SK-N-SH treated with all-trans-retinoic acid at 6 μM for 48 hours (cell line): ENCODE results near the gene SYNPO2.

Experiments
- ATAC-seq: fragments of 200-7000 bp; cut with Tn5 transposase; 3 replicates; pipeline ENCODE4 v1.9.1; 2020; ENCODE audit warnings: mild to moderate bottlenecking, moderate library complexity
- ARNTL ChIP-seq: fragments of 450-650 bp; formaldehyde crosslinking; IDR thresholded peaks from 2 replicates; pipeline ENCODE4 v1.5.0; 2020; ENCODE audit warnings: low read depth, mild to moderate bottlenecking, moderate library complexity, borderline replicate concordance
- BACH2 ChIP-seq: fragments of 250-450 bp; sonication (Bioruptor Pico); IDR thresholded peaks from 2 replicates; pipeline ENCODE4 v1.9.0; 2021; ENCODE audit warnings: mild to moderate bottlenecking, borderline replicate concordance
- CSDC2 ChIP-seq: fragments of 250-450 bp; sonication (Bioruptor Pico); IDR thresholded peaks from 2 replicates; pipeline ENCODE4 v1.5.0; 2020; ENCODE audit warnings: mild to moderate bottlenecking, moderate library complexity
- ESRRG ChIP-seq: fragments of 250-450 bp; sonication (Bioruptor Pico); IDR thresholded peaks from 2 replicates; pipeline ENCODE4 v1.6.1; 2021; ENCODE audit warnings: mild to moderate bottlenecking
- GLIS3 ChIP-seq: fragments of 250-450 bp; sonication (Bioruptor Pico); IDR thresholded peaks from 2 replicates; pipeline ENCODE4 v1.5.0; 2020; ENCODE audit warnings: mild to moderate bottlenecking, moderate library complexity
- ISL1 ChIP-seq: fragments of 250-450 bp; sonication (Bioruptor Pico); IDR thresholded peaks from 2 replicates; pipeline ENCODE4 v2.1.2; 2022; ENCODE audit warnings: mild to moderate bottlenecking, moderate library complexity
- OSR1 ChIP-seq: fragments of 250-450 bp; sonication (Bioruptor Pico); IDR thresholded peaks from 2 replicates; pipeline ENCODE4 v1.8.0; 2022; ENCODE audit warnings: moderate library complexity, mild to moderate bottlenecking, inconsistent platforms
- PPARA ChIP-seq: fragments of 250-450 bp; sonication (Bioruptor Pico); IDR thresholded peaks from 2 replicates; pipeline ENCODE4 v1.5.0; 2020; ENCODE audit warnings: mild to moderate bottlenecking, borderline replicate concordance
- SNAI2 ChIP-seq: fragments of 250-450 bp; sonication (Bioruptor Pico); IDR thresholded peaks from 2 replicates; pipeline ENCODE4 v1.5.0; 2020; ENCODE audit warnings: mild to moderate bottlenecking, moderate library complexity
- TCF4 ChIP-seq: fragments of 250-450 bp; sonication (Bioruptor Pico); IDR thresholded peaks from 2 replicates; pipeline ENCODE4 v1.8.0; 2021; ENCODE audit warnings: mild to moderate bottlenecking, moderate library complexity, borderline replicate concordance
- TOX ChIP-seq: fragments of 250-450 bp; sonication (Bioruptor Pico); IDR thresholded peaks from 2 replicates; pipeline ENCODE4 v1.8.0; 2021; ENCODE audit warnings: mild to moderate bottlenecking, moderate library complexity, borderline replicate concordance
- ZFP3 ChIP-seq: fragments of 250-450 bp; sonication (Bioruptor Pico); IDR thresholded peaks from 2 replicates; pipeline ENCODE4 v1.5.0; 2020; ENCODE audit warnings: mild to moderate bottlenecking, moderate library complexity
- ZFP30 ChIP-seq: fragments of 450-650 bp; formaldehyde crosslinking; IDR thresholded peaks from 2 replicates; pipeline ENCODE4 v1.5.0; 2022; ENCODE audit warnings: mild to moderate bottlenecking, moderate library complexity
- ZNF565 ChIP-seq: fragments of 450-650 bp; formaldehyde crosslinking; conservative IDR thresholded peaks from 2 replicates; pipeline ENCODE4 v1.5.0; 2020; ENCODE audit warnings: low read depth, mild to moderate bottlenecking, moderate library complexity
- ZNF8 ChIP-seq: fragments of 450-650 bp; formaldehyde crosslinking; IDR thresholded peaks from 2 replicates; pipeline ENCODE4 v1.5.0; 2020; ENCODE audit warnings: mild to moderate bottlenecking, moderate library complexity
- TF ChIP-seq, protein P1 (sequence below): fragments of 250-450 bp; sonication (Bioruptor Pico); IDR thresholded peaks from 2 replicates; pipeline ENCODE4 v1.8.0; 2020; ENCODE audit warnings: mild to moderate bottlenecking, moderate library complexity, borderline replicate concordance
- TF ChIP-seq, protein P2 (sequence below): fragments of 250-450 bp; sonication (Bioruptor Pico); IDR thresholded peaks from 2 replicates; pipeline ENCODE4 v1.8.0; 2021; ENCODE audit warnings: low read depth, mild to moderate bottlenecking, moderate library complexity, borderline replicate concordance
- TF ChIP-seq, protein P3 (sequence below): fragments of 250-450 bp; sonication (Bioruptor Pico); IDR thresholded peaks from 2 replicates; pipeline ENCODE4 v1.5.0; 2020; ENCODE audit warnings: mild to moderate bottlenecking, moderate library complexity
- TF ChIP-seq, protein P4 (sequence below): fragments of 250-450 bp; sonication (Bioruptor Pico); IDR thresholded peaks from 2 replicates; pipeline ENCODE4 v1.5.1; 2020; ENCODE audit warnings: low read depth, mild to moderate bottlenecking, moderate library complexity
- TF ChIP-seq, protein P5 (sequence below): fragments of 250-450 bp; sonication (Bioruptor Pico); IDR thresholded peaks from 2 replicates; pipeline ENCODE4 v1.5.1; 2021; ENCODE audit warnings: mild to moderate bottlenecking, moderate library complexity

Gene SYNPO2

DNA sequence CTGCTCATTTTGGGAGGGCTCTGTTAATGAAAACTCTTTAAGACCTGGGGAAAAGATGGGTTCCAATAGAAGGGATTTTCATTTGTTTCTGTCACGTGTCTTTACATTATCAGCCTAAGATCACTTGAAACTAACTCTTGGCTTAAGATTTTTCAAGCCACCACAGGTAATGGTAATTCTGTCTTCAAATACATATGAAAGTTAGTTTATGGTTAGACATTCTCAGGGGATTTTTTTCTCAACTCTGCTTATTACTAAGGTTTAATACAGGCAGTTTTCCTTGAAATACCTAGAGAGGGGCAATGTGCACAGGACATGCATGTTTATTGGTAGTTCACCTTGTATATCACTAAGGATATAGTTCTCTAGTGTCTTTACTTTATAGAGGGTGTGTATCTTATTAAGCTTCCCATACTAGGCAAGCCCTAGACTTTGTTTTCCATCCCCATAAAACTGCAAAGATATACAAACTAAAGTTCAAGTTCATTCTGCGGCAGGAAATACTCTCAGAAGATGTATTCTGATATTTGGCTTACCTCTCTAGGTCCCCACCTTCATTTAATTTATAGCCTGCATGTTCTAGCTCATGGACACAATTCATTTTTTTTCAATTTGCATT lies 208.7 kb downstream of the SYNPO2 start:
- no peak for ATAC-seq
- TF ChIP-seq, protein P1, sequence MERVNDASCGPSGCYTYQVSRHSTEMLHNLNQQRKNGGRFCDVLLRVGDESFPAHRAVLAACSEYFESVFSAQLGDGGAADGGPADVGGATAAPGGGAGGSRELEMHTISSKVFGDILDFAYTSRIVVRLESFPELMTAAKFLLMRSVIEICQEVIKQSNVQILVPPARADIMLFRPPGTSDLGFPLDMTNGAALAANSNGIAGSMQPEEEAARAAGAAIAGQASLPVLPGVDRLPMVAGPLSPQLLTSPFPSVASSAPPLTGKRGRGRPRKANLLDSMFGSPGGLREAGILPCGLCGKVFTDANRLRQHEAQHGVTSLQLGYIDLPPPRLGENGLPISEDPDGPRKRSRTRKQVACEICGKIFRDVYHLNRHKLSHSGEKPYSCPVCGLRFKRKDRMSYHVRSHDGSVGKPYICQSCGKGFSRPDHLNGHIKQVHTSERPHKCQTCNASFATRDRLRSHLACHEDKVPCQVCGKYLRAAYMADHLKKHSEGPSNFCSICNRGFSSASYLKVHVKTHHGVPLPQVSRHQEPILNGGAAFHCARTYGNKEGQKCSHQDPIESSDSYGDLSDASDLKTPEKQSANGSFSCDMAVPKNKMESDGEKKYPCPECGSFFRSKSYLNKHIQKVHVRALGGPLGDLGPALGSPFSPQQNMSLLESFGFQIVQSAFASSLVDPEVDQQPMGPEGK (CRISPR knock-in tag) = no peak
- TF ChIP-seq ISL1 = no peak
- TF ChIP-seq, protein P2, sequence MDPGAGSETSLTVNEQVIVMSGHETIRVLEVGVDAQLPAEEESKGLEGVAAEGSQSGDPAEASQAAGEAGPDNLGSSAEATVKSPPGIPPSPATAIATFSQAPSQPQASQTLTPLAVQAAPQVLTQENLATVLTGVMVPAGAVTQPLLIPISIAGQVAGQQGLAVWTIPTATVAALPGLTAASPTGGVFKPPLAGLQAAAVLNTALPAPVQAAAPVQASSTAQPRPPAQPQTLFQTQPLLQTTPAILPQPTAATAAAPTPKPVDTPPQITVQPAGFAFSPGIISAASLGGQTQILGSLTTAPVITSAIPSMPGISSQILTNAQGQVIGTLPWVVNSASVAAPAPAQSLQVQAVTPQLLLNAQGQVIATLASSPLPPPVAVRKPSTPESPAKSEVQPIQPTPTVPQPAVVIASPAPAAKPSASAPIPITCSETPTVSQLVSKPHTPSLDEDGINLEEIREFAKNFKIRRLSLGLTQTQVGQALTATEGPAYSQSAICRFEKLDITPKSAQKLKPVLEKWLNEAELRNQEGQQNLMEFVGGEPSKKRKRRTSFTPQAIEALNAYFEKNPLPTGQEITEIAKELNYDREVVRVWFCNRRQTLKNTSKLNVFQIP (CRISPR knock-in tag) = no peak
- TF ChIP-seq SNAI2 (CRISPR knock-in tag) = no peak
- no peak for TF ChIP-seq ARNTL (CRISPR knock-in tag)
- no peak for TF ChIP-seq TCF4 (CRISPR knock-in tag)
- TF ChIP-seq ZFP3 (CRISPR knock-in tag) = no peak
- no peak for TF ChIP-seq ESRRG (CRISPR knock-in tag)
- no peak for TF ChIP-seq ZFP30 (CRISPR knock-in tag)
- no peak for TF ChIP-seq OSR1 (CRISPR knock-in tag)

DNA sequence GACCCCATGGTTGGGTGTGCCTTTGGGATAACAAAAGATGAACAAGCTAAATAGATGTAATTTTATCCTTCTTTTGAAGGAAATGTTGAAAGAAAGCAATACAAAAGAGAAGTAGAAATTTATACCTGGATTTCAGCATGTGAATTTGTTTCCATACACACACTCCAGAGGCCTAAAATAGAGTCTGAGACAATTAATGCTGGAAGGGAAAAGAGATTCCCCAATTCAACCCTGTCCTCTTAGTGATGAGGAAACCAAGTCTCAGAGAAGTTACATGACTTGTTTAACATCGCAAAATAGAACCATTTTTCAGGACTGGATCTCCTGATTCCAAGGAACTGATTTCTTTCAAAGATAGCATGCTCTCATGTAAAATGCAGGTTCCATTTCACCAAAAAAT lies 209.7 kb downstream of the SYNPO2 start:
- no peak for ATAC-seq
- TF ChIP-seq BACH2 (CRISPR knock-in tag) = no peak
- TF ChIP-seq TCF4 (CRISPR knock-in tag) = no peak
- TF ChIP-seq ZNF565 (CRISPR knock-in tag) = no peak
- TF ChIP-seq TOX = no peak
- no peak for TF ChIP-seq GLIS3 (CRISPR knock-in tag)
- no peak for TF ChIP-seq ISL1
- TF ChIP-seq, protein P3, sequence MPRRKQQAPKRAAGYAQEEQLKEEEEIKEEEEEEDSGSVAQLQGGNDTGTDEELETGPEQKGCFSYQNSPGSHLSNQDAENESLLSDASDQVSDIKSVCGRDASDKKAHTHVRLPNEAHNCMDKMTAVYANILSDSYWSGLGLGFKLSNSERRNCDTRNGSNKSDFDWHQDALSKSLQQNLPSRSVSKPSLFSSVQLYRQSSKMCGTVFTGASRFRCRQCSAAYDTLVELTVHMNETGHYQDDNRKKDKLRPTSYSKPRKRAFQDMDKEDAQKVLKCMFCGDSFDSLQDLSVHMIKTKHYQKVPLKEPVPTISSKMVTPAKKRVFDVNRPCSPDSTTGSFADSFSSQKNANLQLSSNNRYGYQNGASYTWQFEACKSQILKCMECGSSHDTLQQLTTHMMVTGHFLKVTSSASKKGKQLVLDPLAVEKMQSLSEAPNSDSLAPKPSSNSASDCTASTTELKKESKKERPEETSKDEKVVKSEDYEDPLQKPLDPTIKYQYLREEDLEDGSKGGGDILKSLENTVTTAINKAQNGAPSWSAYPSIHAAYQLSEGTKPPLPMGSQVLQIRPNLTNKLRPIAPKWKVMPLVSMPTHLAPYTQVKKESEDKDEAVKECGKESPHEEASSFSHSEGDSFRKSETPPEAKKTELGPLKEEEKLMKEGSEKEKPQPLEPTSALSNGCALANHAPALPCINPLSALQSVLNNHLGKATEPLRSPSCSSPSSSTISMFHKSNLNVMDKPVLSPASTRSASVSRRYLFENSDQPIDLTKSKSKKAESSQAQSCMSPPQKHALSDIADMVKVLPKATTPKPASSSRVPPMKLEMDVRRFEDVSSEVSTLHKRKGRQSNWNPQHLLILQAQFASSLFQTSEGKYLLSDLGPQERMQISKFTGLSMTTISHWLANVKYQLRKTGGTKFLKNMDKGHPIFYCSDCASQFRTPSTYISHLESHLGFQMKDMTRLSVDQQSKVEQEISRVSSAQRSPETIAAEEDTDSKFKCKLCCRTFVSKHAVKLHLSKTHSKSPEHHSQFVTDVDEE (CRISPR knock-in tag) = no peak
- TF ChIP-seq, protein P1 (CRISPR knock-in tag) = no peak
- no peak for TF ChIP-seq OSR1 (CRISPR knock-in tag)
- TF ChIP-seq ZNF8 = no peak
- TF ChIP-seq, protein P2 (CRISPR knock-in tag) = no peak
- TF ChIP-seq ESRRG (CRISPR knock-in tag) = no peak
- no peak for TF ChIP-seq PPARA (CRISPR knock-in tag)
- TF ChIP-seq, protein P4, sequence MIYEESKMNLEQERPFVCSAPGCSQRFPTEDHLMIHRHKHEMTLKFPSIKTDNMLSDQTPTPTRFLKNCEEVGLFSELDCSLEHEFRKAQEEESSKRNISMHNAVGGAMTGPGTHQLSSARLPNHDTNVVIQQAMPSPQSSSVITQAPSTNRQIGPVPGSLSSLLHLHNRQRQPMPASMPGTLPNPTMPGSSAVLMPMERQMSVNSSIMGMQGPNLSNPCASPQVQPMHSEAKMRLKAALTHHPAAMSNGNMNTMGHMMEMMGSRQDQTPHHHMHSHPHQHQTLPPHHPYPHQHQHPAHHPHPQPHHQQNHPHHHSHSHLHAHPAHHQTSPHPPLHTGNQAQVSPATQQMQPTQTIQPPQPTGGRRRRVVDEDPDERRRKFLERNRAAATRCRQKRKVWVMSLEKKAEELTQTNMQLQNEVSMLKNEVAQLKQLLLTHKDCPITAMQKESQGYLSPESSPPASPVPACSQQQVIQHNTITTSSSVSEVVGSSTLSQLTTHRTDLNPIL = no peak
- TF ChIP-seq SNAI2 (CRISPR knock-in tag) = no peak
- TF ChIP-seq, protein P5, sequence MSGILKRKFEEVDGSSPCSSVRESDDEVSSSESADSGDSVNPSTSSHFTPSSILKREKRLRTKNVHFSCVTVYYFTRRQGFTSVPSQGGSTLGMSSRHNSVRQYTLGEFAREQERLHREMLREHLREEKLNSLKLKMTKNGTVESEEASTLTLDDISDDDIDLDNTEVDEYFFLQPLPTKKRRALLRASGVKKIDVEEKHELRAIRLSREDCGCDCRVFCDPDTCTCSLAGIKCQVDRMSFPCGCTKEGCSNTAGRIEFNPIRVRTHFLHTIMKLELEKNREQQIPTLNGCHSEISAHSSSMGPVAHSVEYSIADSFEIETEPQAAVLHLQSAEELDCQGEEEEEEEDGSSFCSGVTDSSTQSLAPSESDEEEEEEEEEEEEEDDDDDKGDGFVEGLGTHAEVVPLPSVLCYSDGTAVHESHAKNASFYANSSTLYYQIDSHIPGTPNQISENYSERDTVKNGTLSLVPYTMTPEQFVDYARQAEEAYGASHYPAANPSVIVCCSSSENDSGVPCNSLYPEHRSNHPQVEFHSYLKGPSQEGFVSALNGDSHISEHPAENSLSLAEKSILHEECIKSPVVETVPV (CRISPR knock-in tag) = no peak
- no peak for TF ChIP-seq ZFP30 (CRISPR knock-in tag)
- TF ChIP-seq CSDC2 (CRISPR knock-in tag) = no peak
- no peak for TF ChIP-seq ARNTL (CRISPR knock-in tag)
